ENCODE results near the gene HSD3B7.
A peak's percentile ranks its signal among the peaks of the same experiment; 100 is the strongest.
"Not testable (repeated sequence)": the region's sequence is repeated elsewhere in the genome, so short reads cannot be mapped to it uniquely, and the experiment has no call there.

Gene HSD3B7

DNA sequence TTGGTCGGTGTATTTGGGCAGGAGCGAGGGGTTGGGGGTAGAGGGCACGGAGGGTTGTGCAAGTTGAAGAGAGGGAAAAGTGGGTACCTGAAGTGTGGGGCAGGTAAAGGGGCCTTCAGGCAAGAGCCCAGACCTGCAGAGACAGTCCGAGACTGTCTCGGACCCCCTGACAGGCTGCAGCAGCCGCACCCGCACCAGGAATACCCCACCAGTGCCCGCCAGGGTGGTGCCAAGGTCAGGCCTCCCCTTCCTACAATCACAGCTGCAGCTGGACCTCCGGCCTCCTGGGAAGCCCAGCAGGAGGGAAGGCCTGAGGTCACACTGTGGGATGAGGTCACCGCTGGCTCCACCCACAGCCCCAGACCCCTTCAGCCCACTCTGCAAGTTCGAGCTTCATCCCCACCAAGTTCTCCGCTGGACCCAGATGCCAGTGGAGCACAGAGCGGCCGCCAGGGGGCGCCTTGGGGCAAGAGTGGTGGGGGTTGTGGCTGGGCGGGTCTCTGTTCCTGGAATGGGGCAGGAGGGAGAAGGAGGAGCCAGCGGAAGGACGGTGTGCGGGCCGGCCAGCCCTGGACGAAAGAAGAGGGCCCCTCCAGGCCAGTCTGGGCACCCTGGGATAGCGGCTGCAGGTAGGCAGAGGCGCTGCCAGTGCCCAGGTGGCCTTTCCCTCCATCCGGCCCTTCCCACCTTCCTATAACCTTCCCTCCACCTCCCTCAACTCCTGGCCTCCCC is at the start of gene HSD3B7:
TSS of gene HSD3B7 (plus strand) at position 539 of the 732 bp plus-strand sequence. CDS start 452 bp downstream, outside the sequence.
- DNase-seq (ENCODE audit: low read depth in 2 of 3, low spot score in 2 of 3), result peak; percentile 49 to 96 (median 89)

DNA sequence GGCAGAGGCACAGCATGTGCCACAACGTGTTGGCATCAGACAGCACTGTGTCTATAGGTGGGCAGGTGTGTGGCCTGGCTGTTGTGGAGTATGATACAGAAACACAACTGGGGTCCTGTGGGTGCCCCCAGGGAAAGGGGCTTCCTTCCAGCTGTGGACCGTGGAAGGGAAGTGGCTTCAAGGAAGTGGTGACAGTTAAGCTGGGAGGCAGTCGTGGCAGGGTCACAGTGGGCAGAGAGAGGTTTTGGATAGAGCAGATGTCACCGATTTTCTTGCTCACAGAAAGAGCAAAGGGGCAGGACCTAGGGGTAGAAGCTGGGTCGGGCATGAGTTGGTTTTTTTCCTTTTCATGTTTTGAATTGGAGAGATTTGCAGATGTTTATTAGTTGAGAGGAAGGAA is 47.3 kb upstream of the HSD3B7 start:
- no peak for DNase-seq (ENCODE audit: low read depth in 2 of 3, low spot score in 2 of 3)

DNA sequence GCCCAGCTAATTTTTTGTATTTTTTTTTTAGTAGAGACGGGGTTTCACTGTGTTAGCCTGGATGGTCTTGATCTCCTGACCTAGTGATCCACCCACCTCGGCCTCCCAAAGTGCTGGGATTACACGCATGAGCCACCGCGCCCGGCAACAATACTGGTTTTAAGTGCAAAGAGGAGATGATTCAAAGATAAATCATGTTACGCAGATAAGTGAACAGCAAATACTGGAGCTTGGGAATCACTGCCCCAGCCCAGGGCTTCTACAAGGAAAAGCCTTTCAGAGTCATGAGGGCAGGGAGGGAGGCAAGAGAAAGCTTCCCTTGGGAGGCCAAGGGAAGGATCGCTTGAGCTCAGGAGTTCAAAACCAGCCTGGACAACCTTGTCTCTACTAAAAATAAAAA is 45.4 kb upstream of the HSD3B7 start:
- not testable (repeated sequence) for DNase-seq (ENCODE audit: low read depth in 2 of 3, low spot score in 2 of 3)

DNA sequence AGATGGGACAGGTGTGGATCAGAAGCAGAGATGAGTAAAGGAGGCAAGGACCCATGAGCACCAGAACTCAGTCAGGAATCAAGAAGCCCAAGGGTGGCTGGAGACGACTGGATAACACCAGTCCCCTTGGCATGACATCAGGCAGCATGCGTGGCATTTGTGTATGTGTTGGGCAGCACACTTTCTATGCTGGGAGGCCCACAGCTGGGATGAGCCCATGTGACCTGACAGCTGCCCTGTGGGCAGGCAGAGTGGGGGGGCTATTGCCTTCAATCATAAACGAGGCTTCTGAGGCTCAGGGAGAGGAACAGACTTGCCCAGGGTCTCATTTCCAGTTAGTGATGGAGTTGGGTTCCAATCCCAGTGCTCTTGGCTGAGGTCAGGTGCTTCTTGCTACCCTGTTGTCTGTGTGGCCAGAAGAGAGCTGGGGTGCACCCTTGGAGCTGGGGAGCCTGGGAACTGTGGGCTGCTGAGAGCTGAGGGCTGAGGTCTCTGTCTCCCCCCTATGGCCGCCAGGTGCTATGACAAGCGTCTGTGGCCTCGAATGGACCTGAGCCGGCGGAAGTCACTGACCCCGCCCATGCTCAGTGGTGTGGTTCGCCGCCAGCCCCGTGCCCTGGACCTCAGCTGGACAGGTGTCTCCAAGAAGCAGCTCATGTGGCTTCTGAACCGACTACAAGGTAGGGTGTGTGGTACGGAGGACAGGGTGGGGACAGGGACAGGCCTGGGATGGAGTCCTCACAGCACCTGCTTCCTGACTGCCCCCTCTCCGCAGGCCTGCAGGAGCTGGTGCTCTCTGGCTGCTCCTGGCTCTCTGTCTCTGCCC is 43.2 kb upstream of the HSD3B7 start:
- DNase-seq (ENCODE audit: low read depth in 2 of 3, low spot score in 2 of 3), result no peak

DNA sequence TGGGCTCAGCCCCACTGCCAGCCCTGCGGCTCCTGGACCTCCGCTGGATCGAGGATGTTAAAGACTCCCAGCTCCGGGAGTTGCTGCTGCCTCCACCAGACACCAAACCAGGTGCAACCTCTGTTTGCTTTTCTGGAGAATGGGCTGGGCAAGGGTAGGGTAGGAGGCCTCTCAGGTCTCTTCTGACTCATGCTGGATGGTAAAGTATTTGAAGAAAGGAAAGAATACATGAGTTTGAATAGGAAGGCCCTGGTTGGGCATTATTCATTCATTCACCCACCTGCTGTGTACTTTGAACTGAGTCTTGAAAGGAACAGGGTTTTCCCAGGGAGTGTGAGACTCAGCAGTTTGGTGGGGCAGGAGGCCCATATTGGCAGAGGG is 42.6 kb upstream of the HSD3B7 start:
- DNase-seq (ENCODE audit: low read depth in 2 of 3, low spot score in 2 of 3), result no peak

DNA sequence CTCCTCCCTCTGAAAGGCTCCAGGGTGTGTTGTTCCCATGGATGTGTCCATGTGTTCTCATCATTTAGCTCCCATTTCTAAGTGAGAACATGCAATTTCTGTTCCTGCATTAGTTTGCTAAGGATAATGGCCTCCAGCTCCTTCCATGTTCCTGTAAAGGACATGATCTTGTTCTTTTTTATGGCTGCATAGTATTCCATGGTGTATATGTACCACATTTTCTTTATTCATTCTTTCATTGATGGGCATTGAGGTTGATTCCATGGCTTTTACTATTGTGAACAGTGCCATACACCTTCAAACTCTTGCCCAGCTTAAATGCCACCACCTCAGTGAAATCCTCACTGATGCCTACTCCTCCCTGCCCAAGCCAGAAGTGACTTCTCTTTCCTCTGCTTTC is 40.7 kb upstream of the HSD3B7 start:
- no peak for DNase-seq (ENCODE audit: low read depth in 2 of 3, low spot score in 2 of 3)

- no peak for DNase-seq (ENCODE audit: low read depth in 2 of 3, low spot score in 2 of 3)
These were observed 38.1 kb upstream of the HSD3B7 start for GRCh38 chr16:30946671-30947540.

DNA sequence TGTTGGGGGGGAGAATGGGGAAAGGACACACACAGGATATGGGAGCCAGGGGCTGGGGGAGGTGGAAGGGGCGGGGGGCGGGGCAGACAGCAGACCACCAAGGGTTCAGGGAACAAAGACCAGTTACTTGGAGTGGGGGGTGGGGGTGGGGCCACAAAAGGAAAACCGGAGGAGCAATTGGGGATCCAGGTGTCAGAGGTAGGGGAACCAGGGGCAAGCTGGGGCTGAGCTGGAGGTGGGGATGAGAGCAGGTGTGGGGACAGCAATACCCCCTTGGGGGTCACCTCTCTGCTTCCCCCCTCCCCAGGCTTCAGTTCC is 37.5 kb upstream of the HSD3B7 start:
- DNase-seq (ENCODE audit: low read depth in 2 of 3, low spot score in 2 of 3), result no peak

DNA sequence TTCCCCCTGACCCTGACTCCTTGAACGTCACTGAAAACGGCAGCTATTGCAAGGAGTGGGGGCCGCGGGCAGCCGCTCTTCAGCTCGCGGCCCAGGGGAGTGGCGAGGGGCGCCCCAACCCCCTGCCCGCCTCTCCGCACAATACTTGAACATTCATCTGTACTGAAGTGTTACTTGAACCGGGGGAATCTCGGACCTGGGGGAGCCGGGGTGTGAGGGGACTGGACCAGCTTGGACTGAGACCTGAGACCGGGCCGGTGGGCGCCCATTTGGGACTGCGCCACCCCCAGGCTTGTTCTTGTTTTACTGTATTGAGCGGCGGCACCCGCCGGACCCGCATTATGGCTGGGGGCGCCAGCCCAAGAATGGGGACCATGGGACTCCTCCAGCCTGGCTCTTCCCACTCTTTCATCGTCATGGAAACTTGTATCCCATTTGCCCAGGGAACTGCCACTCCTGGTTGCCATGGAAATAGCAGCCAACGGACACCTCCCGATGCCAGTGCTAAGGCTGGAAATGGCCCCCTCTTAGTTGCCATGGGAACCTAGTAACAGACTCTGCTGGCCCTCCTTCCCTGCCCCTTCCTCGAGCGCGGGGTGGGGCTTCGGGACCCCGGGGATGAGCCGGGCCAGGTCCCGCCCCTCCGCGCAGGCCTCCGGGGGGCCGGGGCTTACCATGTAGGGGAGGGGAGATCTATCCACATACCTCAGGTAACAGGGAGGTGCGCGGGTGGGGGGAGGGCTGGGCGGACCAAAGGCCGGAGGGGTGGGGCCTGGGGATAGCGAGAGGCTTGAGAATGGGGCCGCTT is 36.9 kb upstream of the HSD3B7 start:
- no peak for DNase-seq (ENCODE audit: low read depth in 2 of 3, low spot score in 2 of 3)

GRCh38 chr16:30948667-30949649 is 36.0 kb upstream of the HSD3B7 start, which contains the start of gene ORAI3:
Gene ORAI3 (plus strand): TSS chr16:30949068. CDS start chr16:30949290, 222 bp downstream.
- DNase-seq (ENCODE audit: low read depth in 2 of 3, low spot score in 2 of 3), result no peak

GRCh38 chr16:30949650-30950515 is 35.1 kb upstream of the HSD3B7 start:
- no peak for DNase-seq (ENCODE audit: low read depth in 2 of 3, low spot score in 2 of 3)

DNA sequence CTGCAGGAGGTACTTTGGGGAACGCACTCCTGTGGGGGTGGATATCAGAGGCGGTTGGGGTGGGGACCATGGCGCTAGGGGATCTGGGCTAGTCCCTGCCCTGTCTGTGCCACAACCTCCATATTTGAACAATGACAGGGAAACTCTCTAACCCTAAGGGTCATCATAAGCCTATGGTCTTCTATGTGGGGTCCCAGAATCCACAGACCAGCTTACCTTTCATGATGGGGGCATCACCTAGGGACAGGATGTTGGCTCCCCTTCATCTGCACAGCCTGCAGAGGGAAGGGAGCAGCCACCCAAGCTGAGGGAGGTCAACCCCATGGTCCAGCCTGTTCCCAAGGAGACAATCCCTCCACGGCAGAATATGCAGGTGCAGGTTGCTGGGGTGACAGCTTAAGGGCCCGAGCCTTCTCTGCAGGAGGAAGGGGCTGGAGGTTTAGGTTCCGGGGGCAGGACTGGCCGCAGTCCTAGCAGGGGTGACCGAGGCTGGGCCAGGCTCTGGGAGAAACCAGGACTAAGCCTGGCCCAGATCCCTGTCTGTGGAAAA is 34.4 kb upstream of the HSD3B7 start:
- DNase-seq (ENCODE audit: low read depth in 2 of 3, low spot score in 2 of 3), result no peak

DNA sequence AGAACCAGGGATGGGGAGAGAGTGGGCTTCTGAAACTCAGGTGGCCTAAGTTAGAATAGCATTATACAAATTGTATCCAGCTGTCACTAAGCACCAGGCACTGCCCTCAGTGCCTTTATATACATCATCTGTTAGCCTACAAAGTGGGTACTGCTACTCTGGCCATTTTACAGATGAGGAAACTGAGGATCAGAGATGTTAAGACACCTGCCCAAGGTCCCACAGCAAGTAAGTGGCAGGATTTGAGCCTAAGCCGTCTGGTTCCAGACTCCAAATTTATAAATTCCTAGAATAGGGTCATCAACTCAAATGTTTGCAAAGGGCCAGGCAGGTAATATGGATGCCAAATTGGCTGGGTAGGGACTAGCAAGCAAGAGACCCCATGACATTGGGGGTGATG is 33.8 kb upstream of the HSD3B7 start:
- no peak for DNase-seq (ENCODE audit: low read depth in 2 of 3, low spot score in 2 of 3)

DNA sequence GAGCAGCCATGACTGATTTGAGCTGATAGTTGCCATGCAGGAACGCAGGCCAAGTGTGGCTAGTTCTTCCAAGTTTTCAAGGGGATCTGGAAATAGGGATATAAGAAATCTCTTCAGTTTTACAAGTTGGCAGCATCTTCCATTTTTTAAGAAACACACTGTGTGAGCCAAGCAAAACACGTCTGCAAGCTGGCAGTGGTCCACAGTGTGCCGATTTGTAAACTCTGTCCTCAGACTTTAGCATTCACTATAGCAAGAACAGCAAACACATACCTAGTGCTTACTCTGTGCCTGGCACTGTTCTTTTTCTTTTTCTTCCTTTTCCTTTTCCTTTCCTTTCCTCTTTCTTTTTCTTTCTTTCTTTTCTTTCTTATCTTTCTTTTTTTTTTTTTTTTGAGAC is 33.3 kb upstream of the HSD3B7 start:
- DNase-seq (ENCODE audit: low read depth in 2 of 3, low spot score in 2 of 3), result no peak

- no peak for DNase-seq (ENCODE audit: low read depth in 2 of 3, low spot score in 2 of 3)
These were observed 31.9 kb upstream of the HSD3B7 start for GRCh38 chr16:30953111-30953510.

- DNase-seq (ENCODE audit: low read depth in 2 of 3, low spot score in 2 of 3), result peak in 2 of 3 experiments; percentile 37 to 38
These were observed 31.4 kb upstream of the HSD3B7 start for GRCh38 chr16:30953511-30954124.

- no peak for DNase-seq (ENCODE audit: low read depth in 2 of 3, low spot score in 2 of 3)
These were observed 30.0 kb upstream of the HSD3B7 start for GRCh38 chr16:30954993-30955392.
